ENCODE data around the gene MAD2L2.

Gene MAD2L2

DNA sequence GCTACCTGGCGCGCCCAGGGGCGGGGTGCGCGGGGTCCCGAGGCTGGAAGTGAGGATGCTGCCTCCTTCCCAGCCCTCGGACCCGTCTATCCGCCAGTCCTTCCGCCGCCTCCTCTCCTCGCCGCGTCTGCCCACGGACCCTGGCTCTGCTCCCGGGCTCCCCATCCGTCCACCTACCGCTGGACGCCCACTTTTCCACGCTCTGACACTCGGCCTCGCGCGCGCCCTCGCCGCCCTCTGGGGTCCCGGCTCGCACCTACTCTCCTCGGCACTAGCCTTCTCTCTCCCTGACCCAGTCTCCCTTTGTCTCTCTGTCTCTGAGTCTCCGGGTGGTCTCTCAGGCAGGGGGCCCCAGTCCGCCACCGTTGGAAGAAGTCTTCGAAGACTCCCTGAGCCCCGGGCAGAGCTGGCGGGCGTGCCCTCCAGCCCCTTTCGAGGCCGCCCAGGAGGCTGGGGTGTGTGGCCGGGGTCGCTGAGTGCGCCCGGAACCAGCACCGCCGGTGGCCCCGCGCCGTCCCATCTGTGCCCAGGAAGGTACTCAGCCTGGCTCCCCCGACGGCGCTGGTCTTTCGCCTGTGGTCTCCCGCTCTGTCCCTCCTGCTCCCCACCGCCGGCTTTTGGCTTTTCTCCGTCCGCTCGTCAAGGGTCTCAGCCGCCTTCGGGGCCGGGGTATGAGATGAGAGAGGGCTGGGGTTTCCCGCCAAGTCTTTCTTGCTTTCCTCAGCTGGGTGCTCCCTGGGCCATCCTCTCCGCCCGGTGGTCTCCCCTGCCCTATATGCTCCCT, 11.2 kb upstream of the MAD2L2 start:
- Histone ChIP-seq H3K4me3 (ENCODE audit: low read length) (no peak overlapping the region), H3K9ac (ENCODE audit: low read length) (no peak overlapping the region)

DNA sequence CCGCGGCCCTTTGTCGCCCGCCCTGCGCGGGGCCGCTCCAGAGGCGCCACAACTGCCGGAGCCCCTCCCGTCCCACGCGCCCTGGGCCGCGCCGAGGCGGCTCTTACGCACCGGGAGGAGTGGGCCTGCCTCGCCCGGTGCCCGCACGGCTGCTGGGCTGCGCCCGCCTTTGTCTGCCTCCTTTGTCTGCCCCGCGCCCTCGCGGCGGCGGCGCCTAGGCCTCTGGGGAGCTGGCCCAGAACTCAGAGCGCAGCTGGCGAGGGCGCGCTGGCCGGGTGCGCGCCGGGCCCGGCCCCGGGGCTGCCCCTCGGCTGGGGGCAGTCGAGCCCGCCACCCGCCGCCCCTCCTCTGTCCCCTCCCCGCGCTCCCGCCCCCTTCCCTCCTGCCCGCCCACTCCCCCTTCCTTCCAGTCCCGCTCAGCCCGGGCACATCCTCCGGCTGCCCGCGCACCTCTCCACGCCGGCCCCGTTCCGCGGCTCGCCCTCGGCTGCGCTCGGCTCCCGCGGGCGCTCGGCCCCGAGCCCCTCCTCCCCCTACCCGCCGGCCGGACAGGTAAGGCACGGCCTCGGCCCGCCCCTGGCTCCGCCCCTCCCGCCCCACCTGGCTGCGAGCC, 10.5 kb upstream of the MAD2L2 start, which contains the start of gene DRAXIN:
Gene DRAXIN (plus strand): TSS at position 409 of the 613 bp plus-strand sequence. CDS start 14,549 bp downstream, outside the sequence.
- TF ChIP-seq EZH2phosphoT487 (IDR thresholded peaks at IDR 0.05; ENCODE audit: low read depth): no peak
- TF ChIP-seq, protein P1, sequence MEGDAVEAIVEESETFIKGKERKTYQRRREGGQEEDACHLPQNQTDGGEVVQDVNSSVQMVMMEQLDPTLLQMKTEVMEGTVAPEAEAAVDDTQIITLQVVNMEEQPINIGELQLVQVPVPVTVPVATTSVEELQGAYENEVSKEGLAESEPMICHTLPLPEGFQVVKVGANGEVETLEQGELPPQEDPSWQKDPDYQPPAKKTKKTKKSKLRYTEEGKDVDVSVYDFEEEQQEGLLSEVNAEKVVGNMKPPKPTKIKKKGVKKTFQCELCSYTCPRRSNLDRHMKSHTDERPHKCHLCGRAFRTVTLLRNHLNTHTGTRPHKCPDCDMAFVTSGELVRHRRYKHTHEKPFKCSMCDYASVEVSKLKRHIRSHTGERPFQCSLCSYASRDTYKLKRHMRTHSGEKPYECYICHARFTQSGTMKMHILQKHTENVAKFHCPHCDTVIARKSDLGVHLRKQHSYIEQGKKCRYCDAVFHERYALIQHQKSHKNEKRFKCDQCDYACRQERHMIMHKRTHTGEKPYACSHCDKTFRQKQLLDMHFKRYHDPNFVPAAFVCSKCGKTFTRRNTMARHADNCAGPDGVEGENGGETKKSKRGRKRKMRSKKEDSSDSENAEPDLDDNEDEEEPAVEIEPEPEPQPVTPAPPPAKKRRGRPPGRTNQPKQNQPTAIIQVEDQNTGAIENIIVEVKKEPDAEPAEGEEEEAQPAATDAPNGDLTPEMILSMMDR (IDR thresholded peaks at IDR 0.05; ENCODE audit: low read depth, low read length): no peak
- Histone ChIP-seq H3K36me3 (replicated peaks; ENCODE audit: low read depth, low read length) (no peaks in the 10 kb centered on the region), H3K4me3 (ENCODE audit: low read length) (no peak within 1 kb of the TSS), H3K9me3 (ENCODE audit: insufficient read depth, low read length) (no peaks in the 10 kb centered on the region), H2AFZ (ENCODE audit: low read depth, low read length) (no peak within 1 kb of the TSS), H3K4me1 (ENCODE audit: low read length) (no peaks in the 10 kb centered on the region), H4K20me1 (ENCODE audit: insufficient read depth, low read length) (no peaks in the 10 kb centered on the region), H3K79me2 (ENCODE audit: low read length) (no peaks in the 10 kb centered on the region), H3K27ac (ENCODE audit: low read length) (no peak within 1 kb of the TSS), H3K9ac (ENCODE audit: low read length) (no peak within 1 kb of the TSS), H3K4me2 (ENCODE audit: low read length) (no peak within 1 kb of the TSS), H3K27me3 (ENCODE audit: low read depth, low read length) (no peaks in the 10 kb centered on the region)

More for the DNA sequence above, 11.2 kb upstream of the MAD2L2 start:
- no peaks in the 10 kb centered on the region for H3K79me2 ChIP-seq (ENCODE audit: low read length)
- H4K20me1 ChIP-seq (ENCODE audit: insufficient read depth, low read length): no peaks in the 10 kb centered on the region
- no peaks in the 10 kb centered on the region for H3K9me3 ChIP-seq (ENCODE audit: insufficient read depth, low read length)
- H3K4me1 ChIP-seq (ENCODE audit: low read length): no peaks in the 10 kb centered on the region
- H3K4me2 ChIP-seq (ENCODE audit: low read length): no peak overlapping the region
- no peak overlapping the region for H2AFZ ChIP-seq (ENCODE audit: low read depth, low read length)
- H3K27ac ChIP-seq (ENCODE audit: low read length): no peak overlapping the region
- H3K27me3 ChIP-seq (ENCODE audit: low read depth, low read length): no peaks in the 10 kb centered on the region
- H3K36me3 ChIP-seq (replicated peaks; ENCODE audit: low read depth, low read length): no peaks in the 10 kb centered on the region
- TF ChIP-seq EZH2phosphoT487 (IDR thresholded peaks at IDR 0.05; ENCODE audit: low read depth): no peak
- TF ChIP-seq, protein P1 (IDR thresholded peaks at IDR 0.05; ENCODE audit: low read depth, low read length): no peak

DNA sequence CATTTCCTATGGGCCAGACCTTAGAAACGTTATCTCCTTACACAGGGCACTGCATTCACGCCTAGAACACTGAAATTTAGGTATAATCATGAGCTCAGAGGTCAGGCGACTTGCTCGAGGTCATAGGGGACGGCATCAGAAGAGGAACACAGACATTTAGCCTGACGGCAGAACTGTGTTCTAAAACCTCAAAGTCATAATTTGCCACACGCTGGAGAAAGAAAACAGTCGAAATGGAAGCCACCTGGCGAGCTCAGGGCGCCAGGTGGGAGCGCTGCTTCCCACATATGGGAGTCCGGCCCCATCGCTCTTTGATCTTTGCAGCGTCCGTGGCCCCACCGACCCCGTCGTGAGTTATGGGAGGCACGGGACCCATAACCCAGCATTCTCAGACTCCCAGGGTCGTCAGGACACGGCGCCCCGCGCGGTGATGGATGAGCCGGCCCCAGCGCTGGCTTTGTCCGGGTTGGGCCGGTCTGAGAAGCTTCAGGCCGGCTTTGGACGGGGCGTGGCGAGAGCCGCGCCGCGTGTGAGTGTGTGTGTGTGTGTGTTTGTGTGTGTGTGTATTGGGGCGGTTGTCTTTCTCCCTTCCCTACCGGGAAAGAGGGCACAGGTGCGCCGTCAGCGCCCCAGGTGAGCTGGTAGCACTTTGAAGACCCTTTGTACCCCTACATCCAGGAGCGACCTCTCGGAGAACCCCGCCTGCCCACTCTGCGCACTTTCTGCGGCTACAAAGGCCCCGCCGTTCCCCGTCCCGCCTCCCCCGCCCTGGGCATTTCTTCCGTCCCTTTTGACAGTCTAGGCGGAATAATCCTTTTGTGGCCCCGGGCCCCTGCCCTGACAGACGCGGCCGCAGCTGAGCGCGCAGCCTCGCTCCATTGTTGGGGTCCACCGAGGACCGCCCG, 9.7 kb upstream of the MAD2L2 start:
- no peak for TF ChIP-seq EZH2phosphoT487 (IDR thresholded peaks at IDR 0.05; ENCODE audit: low read depth)
- TF ChIP-seq, protein P1 (IDR thresholded peaks at IDR 0.05; ENCODE audit: low read depth, low read length): no peak
- no peaks in the 10 kb centered on the region for H3K9me3 ChIP-seq (ENCODE audit: insufficient read depth, low read length)
- H3K4me3 ChIP-seq (ENCODE audit: low read length): no peak overlapping the region
- no peaks in the 10 kb centered on the region for H3K79me2 ChIP-seq (ENCODE audit: low read length)
- H3K9ac ChIP-seq (ENCODE audit: low read length): no peak overlapping the region
- no peaks in the 10 kb centered on the region for H3K27me3 ChIP-seq (ENCODE audit: low read depth, low read length)
- no peaks in the 10 kb centered on the region for H4K20me1 ChIP-seq (ENCODE audit: insufficient read depth, low read length)
- no peak overlapping the region for H2AFZ ChIP-seq (ENCODE audit: low read depth, low read length)
- no peaks in the 10 kb centered on the region for H3K36me3 ChIP-seq (replicated peaks; ENCODE audit: low read depth, low read length)
- no peaks in the 10 kb centered on the region for H3K4me1 ChIP-seq (ENCODE audit: low read length)
- no peak overlapping the region for H3K27ac ChIP-seq (ENCODE audit: low read length)
- H3K4me2 ChIP-seq (ENCODE audit: low read length): no peak overlapping the region

All from OCI-LY3 (cell line).